ENCODE results near the gene HES7.
"Not testable (repeated sequence)": the region's sequence is repeated elsewhere in the genome, so short reads cannot be mapped to it uniquely, and the experiment has no call there.

Gene HES7

DNA sequence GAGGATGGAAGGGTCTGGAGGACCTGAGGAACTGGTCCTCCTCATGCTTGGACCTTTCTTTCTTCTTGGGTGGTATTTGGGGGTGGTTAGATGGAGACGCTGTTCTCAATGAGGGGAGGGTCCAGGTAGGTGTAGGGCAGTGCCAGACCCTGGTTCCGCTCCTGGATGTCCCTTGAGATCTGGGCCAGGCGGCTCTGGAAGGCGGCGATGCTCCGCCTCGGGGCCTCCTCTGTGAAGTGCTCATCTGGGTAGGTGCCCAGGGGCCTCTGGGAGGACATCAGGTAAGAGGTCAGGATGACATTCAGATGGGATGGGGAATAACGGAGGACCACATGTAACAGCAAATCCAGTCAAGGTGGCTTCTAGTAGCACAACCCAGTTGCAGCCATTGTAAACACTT is 27.4 kb downstream of the HES7 start:
- DNase-seq: no peak

GRCh38 chr17:8095361-8095760 is 28.5 kb downstream of the HES7 start:
- DNase-seq: no peak

DNA sequence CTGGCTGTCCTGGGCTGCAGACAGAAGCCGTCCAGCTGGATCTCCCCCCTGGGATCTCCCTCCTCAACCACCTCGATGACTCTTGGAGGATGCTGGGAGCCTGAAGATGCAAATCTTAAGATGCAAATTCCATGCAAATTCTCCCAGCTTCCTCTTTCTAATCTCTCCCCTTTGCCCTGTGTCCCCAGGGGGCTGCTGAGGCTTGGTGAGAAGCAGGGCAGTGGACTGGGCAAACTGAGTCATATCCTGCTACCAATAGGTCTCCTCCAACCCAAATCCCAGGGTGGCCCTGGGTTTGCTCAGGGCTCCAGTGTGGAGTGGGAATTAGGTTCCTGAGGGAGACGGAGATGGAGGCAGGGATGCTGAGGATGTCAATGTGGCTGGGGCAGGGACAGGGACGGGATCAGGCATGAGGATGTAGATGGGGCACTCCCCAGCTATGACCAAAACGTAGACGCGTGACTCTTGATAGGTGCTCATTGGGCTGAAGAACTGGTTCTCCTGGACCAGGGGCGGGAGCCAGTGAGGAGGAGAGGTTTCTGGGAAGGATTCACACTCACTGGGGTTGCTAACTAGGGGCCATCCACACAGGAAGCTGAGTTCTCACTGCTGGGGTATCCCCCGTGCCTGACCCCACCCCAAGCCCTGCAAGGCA is 32.7 kb downstream of the HES7 start:
- no peak for DNase-seq

DNA sequence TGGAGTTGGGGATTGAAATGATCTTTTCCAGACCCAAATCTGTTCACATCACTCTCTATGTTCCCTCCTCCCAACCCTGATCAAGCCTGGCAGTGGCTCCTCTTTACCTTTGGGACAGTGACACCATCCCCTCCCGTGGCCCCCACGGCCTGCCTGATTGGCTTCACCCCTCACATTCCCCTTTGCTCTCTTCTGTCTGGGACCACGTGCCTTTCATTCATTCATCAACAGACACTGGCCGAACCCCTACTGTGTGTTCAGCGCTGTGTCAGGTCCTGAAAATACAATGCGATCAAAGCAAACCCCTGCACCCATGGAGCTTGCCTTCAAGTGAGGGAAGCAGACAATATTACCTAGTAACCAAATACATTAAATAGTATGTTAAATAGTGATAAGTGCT is 34.2 kb downstream of the HES7 start:
- DNase-seq: no peak

DNA sequence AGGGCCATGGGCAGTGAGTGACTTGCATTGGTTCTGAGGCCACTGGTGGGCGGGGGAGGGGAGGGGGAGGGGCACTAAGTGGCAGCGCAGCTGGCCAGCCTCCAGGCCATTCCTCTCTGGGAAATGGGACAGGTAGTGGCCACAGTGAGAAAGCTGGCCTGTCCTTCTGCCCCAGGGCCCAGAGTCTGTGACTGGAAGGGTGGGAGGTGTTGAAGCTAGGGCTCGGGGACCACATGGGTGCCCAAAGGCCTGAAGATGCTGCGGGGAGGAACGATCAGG is 36.0 kb downstream of the HES7 start:
- no peak for DNase-seq

DNA sequence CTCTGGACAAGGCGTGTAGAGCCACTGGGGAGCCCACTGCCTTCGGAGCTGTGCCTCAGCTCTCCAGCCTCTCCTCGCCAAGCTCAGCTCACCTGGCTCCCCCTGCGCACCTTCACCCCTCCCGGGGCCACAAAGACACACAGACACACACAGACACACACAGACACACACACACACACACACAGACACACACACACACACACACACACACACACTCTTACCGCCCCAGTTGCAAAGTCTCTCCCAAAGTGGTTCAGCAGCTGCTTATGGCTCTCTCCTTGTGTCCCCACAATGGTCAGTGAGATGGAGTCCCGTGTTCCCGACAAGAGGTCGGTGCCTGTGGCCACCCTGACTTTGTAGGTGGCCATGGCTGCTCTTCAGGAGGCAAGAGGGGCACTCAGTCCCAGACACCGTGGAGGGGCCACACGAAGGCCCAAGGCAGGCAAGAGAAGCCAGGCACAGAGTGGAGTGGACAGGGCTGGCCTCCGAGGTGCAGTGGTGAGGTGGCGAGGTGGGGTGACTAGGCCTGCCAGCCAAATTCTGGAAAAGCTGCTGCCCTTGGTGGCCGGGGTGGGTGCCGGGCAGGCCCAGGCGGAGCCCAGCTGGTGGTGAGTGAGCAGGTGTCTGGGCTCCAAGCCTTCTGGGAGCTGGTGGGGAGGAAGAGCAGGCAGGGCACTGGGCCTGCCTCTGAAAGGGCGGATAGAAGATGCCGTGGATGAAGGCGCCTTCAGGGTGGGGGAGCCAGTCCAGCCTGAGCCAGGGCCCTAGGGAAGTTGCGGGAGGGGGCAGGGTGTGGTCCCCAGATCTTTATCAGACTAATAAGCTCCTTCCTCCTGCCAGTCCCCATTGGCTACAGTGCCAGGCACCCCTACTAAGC is 36.6 kb downstream of the HES7 start, which contains the start of gene ALOX12B:
Gene ALOX12B, minus strand, starts transcription at position 642 of the 877 bp plus-strand sequence. Its CDS starts 274 bp downstream, at position 368.
- no peak for DNase-seq

GRCh38 chr17:8084250-8084649 is 39.7 kb downstream of the HES7 start:
- no peak for DNase-seq

GRCh38 chr17:8082292-8082691 is 41.6 kb downstream of the HES7 start:
- DNase-seq: no peak

DNA sequence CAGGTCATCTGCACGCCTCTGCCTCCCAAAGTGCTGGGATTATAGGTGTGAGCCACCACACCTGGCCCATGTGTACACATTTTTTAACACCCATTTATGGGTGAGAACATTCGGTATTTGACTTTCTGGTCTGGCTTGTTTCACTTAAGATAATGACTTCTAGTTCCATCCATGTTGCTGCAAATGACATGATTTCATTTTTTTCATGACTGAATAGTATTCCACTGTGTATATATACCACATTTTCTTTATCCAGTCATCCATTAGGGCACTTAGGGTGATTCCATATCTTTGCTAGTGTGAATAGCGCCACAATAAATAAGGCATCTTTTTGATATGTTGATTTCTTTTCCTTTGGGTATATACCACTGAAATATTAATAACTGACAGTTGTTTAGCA is 42.0 kb downstream of the HES7 start:
- no peak for DNase-seq

DNA sequence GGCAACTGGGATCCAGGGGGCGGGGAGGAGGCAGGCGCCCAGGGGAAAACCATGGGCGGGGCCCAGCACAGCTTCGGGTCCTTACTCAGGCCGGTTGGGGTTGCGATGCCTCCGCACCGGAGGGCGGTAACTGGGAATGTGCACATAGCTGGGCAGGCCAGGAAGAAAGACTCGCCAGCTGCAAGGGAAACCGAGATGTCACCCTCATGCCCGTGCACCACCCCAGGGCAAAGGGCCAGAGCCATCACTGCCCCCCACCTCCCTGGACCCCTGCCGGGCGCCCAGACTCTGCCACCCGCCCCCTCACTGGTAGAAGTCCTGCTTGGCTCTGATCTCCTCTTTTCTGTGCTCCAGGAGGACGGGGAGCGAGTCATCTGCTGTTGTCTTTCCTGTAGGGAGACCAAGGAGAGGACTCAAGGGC is 43.1 kb downstream of the HES7 start:
- DNase-seq: no peak

- no peak for DNase-seq
These were observed 43.6 kb downstream of the HES7 start for GRCh38 chr17:8080208-8080798.

GRCh38 chr17:8079291-8080207 is 44.4 kb downstream of the HES7 start:
- peak; percentile 75 for DNase-seq

- not testable (repeated sequence) for DNase-seq
These were observed 46.0 kb downstream of the HES7 start for GRCh38 chr17:8077939-8078338.

- no peak for DNase-seq
These were observed 47.2 kb downstream of the HES7 start for GRCh38 chr17:8076502-8077266.

DNA sequence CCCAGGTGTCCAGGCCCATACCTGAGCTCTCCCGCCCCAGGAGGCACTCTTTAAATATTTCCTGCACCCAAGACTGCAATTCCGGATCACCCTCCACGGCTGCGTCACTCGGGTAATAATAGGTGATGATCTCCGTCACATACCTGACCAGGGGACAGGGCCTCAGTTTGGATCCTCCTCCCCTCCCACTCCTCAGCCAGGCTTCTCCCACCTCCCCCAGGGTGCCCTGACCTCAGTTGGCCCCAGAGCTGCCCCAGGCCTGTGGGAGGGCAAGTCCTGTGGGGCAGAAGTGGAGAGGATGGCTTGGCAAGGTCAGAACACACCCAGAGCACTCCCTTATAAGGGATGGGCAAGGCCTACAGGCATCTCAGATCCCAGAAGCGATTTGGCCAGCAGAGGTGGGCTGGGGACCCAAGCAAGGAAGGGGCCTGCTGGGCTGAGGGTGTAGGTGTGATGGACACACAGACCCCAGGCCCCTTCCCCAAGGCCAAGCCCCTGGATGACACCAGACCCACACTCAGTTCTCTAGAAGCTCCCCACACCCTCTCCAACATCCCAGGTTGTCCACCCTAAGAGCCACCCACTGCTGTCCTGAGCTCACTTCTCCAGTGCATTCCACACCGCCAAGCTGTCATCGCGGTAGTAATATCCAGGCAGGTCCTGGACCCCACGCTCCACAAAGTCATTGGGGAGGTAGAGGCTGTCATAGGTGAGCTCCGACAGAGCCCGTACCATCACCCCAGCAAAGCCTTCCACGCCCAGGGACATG is 48.1 kb downstream of the HES7 start:
- DNase-seq: no peak

- DNase-seq: no peak
These were observed 48.8 kb downstream of the HES7 start for GRCh38 chr17:8075081-8075480.

DNA sequence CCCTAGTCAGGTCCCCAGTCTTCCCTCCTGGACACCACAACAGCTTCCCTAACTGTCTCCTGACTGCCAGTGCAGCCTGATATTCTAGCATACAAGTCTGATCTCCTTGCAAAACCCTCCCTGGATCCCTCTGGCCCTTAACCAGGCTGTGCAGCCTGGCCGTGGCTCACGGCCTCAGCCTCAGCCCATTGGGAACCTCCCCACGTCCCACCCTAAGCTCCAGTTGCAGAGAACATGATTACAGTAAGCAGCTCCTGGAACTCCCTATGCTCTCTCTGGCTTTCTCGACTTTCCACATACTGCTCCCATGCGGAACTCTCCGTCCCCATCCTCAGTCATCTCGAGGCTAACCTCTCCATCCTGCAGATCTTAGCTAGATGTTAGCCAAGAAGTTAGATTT is 49.4 kb downstream of the HES7 start:
- no peak for DNase-seq

GRCh38 chr17:8073627-8074484 is 50.0 kb downstream of the HES7 start:
- peak; percentile 88 for DNase-seq

DNA sequence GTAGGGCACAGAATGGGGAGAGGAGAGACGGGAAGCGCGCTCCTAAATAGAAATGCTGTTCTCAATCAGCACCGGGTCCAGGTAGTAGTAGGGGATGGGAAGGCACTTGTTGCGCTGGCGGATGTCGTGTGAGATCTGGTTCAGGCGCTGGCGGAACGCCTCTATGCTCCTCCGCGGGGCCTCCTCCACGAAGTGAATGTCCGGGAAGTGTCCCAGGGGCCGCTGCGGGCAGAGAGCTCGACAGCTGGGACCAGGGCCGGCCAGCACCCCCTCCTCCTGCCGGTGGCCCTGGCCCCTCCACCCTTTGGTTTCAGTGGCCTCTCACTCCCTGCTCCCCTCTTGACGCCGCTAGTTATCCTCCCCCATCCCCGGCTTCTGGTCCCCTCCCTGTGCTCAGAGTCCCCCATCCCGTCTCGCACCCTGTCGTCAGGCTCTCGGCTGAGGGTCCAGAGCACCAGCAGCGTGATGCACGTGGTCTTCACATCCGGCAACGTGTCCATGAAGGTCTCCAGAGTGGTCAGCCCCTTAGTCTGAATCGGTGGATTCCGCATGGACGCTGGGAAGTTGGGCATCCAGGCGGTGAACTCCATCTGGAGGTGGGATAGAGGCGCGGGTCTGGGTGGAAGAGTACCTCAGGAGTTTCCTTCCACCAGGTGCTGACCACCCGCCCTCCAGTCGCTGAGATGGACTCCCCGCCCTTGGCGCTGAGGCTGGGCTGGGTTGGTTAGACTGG is 51.0 kb downstream of the HES7 start:
- DNase-seq: peak; percentile 12

DNA sequence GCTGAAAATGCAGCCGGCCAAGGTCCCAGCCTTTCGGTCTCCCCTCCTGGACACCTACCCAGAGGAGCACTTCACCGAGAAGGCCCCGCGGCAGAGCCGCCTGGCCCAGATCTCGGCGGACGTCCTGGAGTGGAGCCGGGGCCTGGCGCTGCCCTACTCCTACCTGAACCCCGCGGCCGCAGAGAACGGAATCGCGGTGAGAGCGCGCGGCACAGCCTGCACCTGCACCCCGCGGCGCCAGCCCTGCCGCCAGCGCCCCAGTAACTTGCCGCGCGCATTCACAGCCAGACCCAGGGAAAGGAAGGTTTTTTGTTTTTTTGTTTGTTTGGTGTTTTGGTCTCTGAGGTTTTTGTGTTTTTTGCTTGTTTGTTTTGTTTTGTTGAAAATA is 51.6 kb downstream of the HES7 start:
- DNase-seq: no peak
